ENCODE results near the gene OPA1. TPM values are rescaled to one million over a fixed set of nuclear protein-coding genes. Genes with fewer than 3 reads are reported as not detected.

Gene OPA1
- total RNA-seq, 1 experiment from 2014 or later, result 75.4 TPM

DNA sequence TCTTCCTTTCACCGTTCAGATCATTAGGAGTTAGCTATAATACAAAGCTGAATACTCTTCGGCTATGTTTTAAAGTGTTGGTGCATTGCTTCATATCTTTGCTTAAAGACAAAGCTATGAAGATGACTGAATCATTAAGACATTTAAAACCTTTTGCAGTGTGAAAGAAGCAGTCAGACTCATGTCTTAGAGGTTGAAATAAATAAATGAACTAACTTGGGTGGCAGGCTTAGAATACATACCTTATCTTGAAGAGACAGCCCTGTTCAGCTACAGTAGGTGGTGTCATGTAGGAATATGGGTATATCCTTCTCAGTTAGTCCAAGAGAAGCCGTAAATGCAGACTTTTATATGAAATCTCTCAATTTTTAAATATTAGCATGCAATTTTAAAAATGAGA lies 63.4 kb downstream of the OPA1 start:
- H3K4me1 Mint-ChIP-seq, result peaks cover 33 to 39% of the 10 kb centered on the region in 2 experiments
- Histone ChIP-seq H3K27ac (ENCODE audit: insufficient read length, low read depth, low read length) (no peak overlapping the region), H3K9me3 (ENCODE audit: control insufficient read depth, low read depth, low read length) (no peaks in the 10 kb centered on the region), H3K14ac (ENCODE audit: insufficient read depth, low read length) (no peak overlapping the region), H3K4me2 (ENCODE audit: insufficient read depth, insufficient read length, low read length) (no peak overlapping the region), H4K91ac (ENCODE audit: insufficient read length, low read depth, low read length) (no peak overlapping the region), H3K9ac (ENCODE audit: extremely low read depth, insufficient read length, low read length) (no peak overlapping the region), H4K5ac (ENCODE audit: insufficient read length, low read depth, low read length) (no peak overlapping the region), H3K18ac (ENCODE audit: insufficient read length, low read depth, low read length) (no peak overlapping the region), H2BK15ac (ENCODE audit: low read depth, low read length) (no peak overlapping the region), H3K56ac (ENCODE audit: insufficient read length, low read depth, low read length) (no peak overlapping the region), H4K8ac (replicated peaks; ENCODE audit: insufficient read length, low read depth, low read length) (no peak overlapping the region), H2BK12ac (ENCODE audit: insufficient read length, low read depth, low read length) (no peak overlapping the region), H3K4ac (ENCODE audit: low read depth, low read length) (no peak overlapping the region), H2BK120ac (ENCODE audit: low read depth, low read length, poor library complexity, severe bottlenecking) (no peak overlapping the region), H3K27me3 (ENCODE audit: insufficient read depth, low read length) (no peaks in the 10 kb centered on the region), H3T11ph (ENCODE audit: low read length) (no peak overlapping the region), H3K23ac (ENCODE audit: insufficient read length, low read depth, low read length) (no peak overlapping the region), H2BK20ac (ENCODE audit: low read depth, low read length, poor library complexity, severe bottlenecking) (no peak overlapping the region), H2BK5ac (ENCODE audit: insufficient read length, low read length) (no peak overlapping the region), H2AK5ac (ENCODE audit: insufficient read length, low read length) (no peak overlapping the region), H3K23me2 (ENCODE audit: insufficient read length, low read depth, low read length, poor library complexity, severe bottlenecking) (no peaks in the 10 kb centered on the region), H4K20me1 (ENCODE audit: control insufficient read depth, insufficient read depth, insufficient read length) (no peaks in the 10 kb centered on the region), H3K79me1 (ENCODE audit: insufficient read depth, low read depth, low read length, poor library complexity, severe bottlenecking) (no peaks in the 10 kb centered on the region), H2AFZ (ENCODE audit: low read length) (no peak overlapping the region), H3K79me2 (ENCODE audit: insufficient read depth, low read length) (no peaks in the 10 kb centered on the region), H3K4me1 (ENCODE audit: insufficient read depth, low read length) (peaks cover 2% of the 10 kb centered on the region; the same call in 1 of the 2 replicates)
- no peak for DNase-seq
- WGBS (ENCODE audit: extremely low coverage, insufficient read length, low lambda C conversion rate), result no CpG with 5 or more reads among the region's 3 CpGs
- H3K27me3 Mint-ChIP-seq (ENCODE audit: low read depth), result no peaks in the 10 kb centered on the region
- H3K36me3 Mint-ChIP-seq (ENCODE audit: insufficient read depth in 1 of 3, low read depth in 3 of 3), result peaks cover 25 to 51% (median 48%) of the 10 kb centered on the region in 3 experiments; a peak in 6 of 7 replicates
- no peak overlapping the region for H3K4me3 Mint-ChIP-seq
- TF ChIP-seq, protein P1, sequence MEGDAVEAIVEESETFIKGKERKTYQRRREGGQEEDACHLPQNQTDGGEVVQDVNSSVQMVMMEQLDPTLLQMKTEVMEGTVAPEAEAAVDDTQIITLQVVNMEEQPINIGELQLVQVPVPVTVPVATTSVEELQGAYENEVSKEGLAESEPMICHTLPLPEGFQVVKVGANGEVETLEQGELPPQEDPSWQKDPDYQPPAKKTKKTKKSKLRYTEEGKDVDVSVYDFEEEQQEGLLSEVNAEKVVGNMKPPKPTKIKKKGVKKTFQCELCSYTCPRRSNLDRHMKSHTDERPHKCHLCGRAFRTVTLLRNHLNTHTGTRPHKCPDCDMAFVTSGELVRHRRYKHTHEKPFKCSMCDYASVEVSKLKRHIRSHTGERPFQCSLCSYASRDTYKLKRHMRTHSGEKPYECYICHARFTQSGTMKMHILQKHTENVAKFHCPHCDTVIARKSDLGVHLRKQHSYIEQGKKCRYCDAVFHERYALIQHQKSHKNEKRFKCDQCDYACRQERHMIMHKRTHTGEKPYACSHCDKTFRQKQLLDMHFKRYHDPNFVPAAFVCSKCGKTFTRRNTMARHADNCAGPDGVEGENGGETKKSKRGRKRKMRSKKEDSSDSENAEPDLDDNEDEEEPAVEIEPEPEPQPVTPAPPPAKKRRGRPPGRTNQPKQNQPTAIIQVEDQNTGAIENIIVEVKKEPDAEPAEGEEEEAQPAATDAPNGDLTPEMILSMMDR (conservative IDR thresholded peaks at IDR 0.05), result no peak
- peak overlapping the region; percentile 5 to 92 (median 17); a peak in 3 of 7 replicates for H3K27ac Mint-ChIP-seq
- H3K9me3 Mint-ChIP-seq, result no peaks in the 10 kb centered on the region; a peak in 1 of 5 replicates
